Nephron progenitor cell (in vitro differentiated cells): ENCODE data around the gene PLA2G4E.

Experiments used
- DNase-seq: peaks from one replicate; pipeline ENCODE4 v3.0.0; 2021
- H3K27ac Mint-ChIP-seq: 2 replicates; pipeline ENCODE4 v1.8.0; 2021; ENCODE audit warnings: mild to moderate bottlenecking, moderate library complexity, mixed read lengths
- H3K27me3 Mint-ChIP-seq: 2 replicates; pipeline ENCODE4 v1.8.0; 2021; ENCODE audit warnings: mild to moderate bottlenecking, low read depth, mixed read lengths; ENCODE audit not compliant: poor library complexity
- H3K36me3 Mint-ChIP-seq: 2 replicates; pipeline ENCODE4 v1.8.0; 2021; ENCODE audit warnings: low read depth, mixed read lengths
- H3K4me1 Mint-ChIP-seq: 2 replicates; pipeline ENCODE4 v1.8.0; 2021; ENCODE audit warnings: mixed read lengths
- H3K4me3 Mint-ChIP-seq: 2 replicates; pipeline ENCODE4 v1.8.0; 2021; ENCODE audit warnings: mild to moderate bottlenecking, moderate library complexity, mixed read lengths
- H3K9me3 Mint-ChIP-seq: 2 replicates; pipeline ENCODE4 v1.8.0; 2021; ENCODE audit warnings: mild to moderate bottlenecking, moderate library complexity, mixed read lengths
- CTCF ChIP-seq: fragments of 200-600 bp; sonication (generic); IDR thresholded peaks from 2 replicates; pipeline ENCODE4 v1.5.0; 2021; ENCODE audit warnings: antibody characterized with exemption

Gene PLA2G4E

DNA sequence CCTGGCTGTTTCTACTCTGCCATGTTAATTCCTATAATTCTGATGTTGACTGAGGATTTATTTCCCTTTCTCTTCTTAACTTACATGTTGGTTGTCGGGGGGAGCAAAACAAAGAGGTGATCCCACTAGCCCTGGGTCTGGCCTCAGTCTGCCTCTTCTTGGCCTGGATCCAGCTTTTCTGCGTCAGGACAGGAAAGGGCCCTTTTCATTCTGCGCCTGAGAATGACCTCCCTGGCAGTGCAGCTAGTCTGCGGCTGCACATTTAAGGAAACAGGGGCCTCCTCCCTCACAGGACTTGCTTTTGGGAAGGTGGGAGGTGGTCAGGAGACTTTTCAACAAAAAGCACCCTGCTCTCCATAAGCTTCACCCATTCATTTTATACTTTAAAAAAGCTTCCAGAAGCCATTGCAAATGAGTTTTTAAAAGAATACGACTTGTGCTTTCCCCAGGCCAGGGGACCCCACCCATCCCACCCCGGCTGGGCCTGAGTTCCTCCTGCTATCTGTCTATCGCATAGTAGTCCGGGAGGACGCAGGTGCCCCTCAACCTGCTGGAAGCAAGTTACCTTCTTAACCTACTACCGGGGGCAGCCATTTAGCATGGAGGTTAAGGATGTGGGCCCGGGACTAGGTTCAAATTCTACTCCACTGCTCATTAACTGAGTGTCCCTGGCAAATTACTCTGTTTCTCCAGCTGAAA, 27.2 kb downstream of the PLA2G4E start:
- Mint-ChIP-seq H3K27ac (no peak overlapping the region), H3K9me3 (no peaks in the 10 kb centered on the region), H3K27me3 (peaks cover 15% of the 10 kb centered on the region), H3K4me1 (peaks cover 40% of the 10 kb centered on the region), H3K36me3 (no peaks in the 10 kb centered on the region), H3K4me3 (no peak overlapping the region)
- no peak for DNase-seq
- no peak for TF ChIP-seq CTCF

GRCh38 chr15:41992803-41993190, 28.0 kb downstream of the PLA2G4E start:
- no peak overlapping the region for H3K27ac Mint-ChIP-seq
- H3K9me3 Mint-ChIP-seq, result no peaks in the 10 kb centered on the region
- H3K36me3 Mint-ChIP-seq, result no peaks in the 10 kb centered on the region
- no peak for DNase-seq
- H3K27me3 Mint-ChIP-seq, result peaks cover 15% of the 10 kb centered on the region
- peaks cover 41% of the 10 kb centered on the region for H3K4me1 Mint-ChIP-seq
- TF ChIP-seq CTCF, result no peak
- no peak overlapping the region for H3K4me3 Mint-ChIP-seq

- Mint-ChIP-seq H3K36me3 (no peaks in the 10 kb centered on the region), H3K4me3 (no peak overlapping the region), H3K4me1 (peaks cover 39% of the 10 kb centered on the region), H3K27ac (no peak overlapping the region), H3K9me3 (no peaks in the 10 kb centered on the region), H3K27me3 (peaks cover 15% of the 10 kb centered on the region)
- no peak for DNase-seq
- no peak for TF ChIP-seq CTCF
These were observed 28.6 kb downstream of the PLA2G4E start for GRCh38 chr15:41992151-41992802.

GRCh38 chr15:41990691-41991090, 30.2 kb downstream of the PLA2G4E start:
- H3K36me3 Mint-ChIP-seq, result no peaks in the 10 kb centered on the region
- DNase-seq, result no peak
- H3K27me3 Mint-ChIP-seq, result peaks cover 18% of the 10 kb centered on the region
- no peak overlapping the region for H3K27ac Mint-ChIP-seq
- TF ChIP-seq CTCF, result no peak
- H3K4me1 Mint-ChIP-seq, result peaks cover 33% of the 10 kb centered on the region
- H3K4me3 Mint-ChIP-seq, result no peak overlapping the region
- H3K9me3 Mint-ChIP-seq, result no peaks in the 10 kb centered on the region

DNA sequence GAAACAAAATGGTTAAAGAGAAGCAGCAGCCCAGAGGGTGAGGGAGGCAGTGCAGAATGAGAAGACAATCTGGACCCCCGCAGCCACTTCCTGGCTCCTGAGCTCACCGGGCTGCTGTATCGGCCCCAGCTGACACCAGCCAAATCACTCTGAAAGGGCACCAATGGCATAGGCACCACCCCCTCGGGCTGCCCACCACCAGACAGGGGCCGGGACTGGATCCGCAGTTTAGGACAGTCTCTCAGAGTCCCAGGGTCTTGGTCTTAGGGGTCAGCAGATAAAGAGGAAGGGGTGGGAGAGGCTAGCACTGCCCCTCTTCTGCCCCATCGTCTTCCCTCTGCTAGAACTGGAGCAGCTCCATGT, 30.6 kb downstream of the PLA2G4E start:
- H3K27ac Mint-ChIP-seq, result no peak overlapping the region
- DNase-seq, result no peak
- peaks cover 19% of the 10 kb centered on the region for H3K27me3 Mint-ChIP-seq

More for the DNA sequence above, 30.6 kb downstream of the PLA2G4E start:
- H3K4me1 Mint-ChIP-seq, result peaks cover 31% of the 10 kb centered on the region
- no peak for TF ChIP-seq CTCF
- H3K36me3 Mint-ChIP-seq, result no peaks in the 10 kb centered on the region
- no peaks in the 10 kb centered on the region for H3K9me3 Mint-ChIP-seq
- no peak overlapping the region for H3K4me3 Mint-ChIP-seq
